ENCODE measurements around the gene NMBR. TPM values are rescaled to one million over a fixed set of nuclear protein-coding genes. Genes with fewer than 3 reads are reported as not detected.
"Not testable (repeated sequence)": the region's sequence is repeated elsewhere in the genome, so short reads cannot be mapped to it uniquely, and the experiment has no call there.

The NMBR gene
- total RNA-seq, 4 donors from 2014 or later, result not detected

DNA sequence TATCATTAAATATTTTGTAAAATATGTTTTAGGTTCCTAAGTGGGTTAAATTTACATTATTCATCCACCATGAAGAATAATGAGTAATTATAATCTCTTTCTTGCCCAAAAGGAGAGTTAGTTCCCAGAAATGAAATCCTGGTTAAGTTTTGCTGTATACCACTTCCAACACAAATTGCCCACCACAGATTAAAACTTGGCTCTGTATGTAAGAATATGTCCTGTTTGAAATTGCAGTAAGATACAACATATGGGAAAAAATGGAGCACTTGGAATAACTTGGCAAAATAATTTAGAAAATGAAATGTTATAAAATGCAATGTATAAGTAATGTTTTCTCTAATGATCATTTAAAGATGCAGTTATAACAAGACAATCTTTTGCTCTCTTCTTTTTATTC is 78.5 kb downstream of the NMBR start:
- no peak for DNase-seq (ENCODE audit: low spot score in 2 of 2)
- intact Hi-C loops (cut with DNase I; ENCODE audit: low total_unique reads), result no loop called here
- TF ChIP-seq, protein P1, sequence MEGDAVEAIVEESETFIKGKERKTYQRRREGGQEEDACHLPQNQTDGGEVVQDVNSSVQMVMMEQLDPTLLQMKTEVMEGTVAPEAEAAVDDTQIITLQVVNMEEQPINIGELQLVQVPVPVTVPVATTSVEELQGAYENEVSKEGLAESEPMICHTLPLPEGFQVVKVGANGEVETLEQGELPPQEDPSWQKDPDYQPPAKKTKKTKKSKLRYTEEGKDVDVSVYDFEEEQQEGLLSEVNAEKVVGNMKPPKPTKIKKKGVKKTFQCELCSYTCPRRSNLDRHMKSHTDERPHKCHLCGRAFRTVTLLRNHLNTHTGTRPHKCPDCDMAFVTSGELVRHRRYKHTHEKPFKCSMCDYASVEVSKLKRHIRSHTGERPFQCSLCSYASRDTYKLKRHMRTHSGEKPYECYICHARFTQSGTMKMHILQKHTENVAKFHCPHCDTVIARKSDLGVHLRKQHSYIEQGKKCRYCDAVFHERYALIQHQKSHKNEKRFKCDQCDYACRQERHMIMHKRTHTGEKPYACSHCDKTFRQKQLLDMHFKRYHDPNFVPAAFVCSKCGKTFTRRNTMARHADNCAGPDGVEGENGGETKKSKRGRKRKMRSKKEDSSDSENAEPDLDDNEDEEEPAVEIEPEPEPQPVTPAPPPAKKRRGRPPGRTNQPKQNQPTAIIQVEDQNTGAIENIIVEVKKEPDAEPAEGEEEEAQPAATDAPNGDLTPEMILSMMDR (IDR thresholded peaks at IDR 0.05), result no peak
- TF ChIP-seq POLR2A (IDR thresholded peaks at IDR 0.05), result no peak
- no peak overlapping the region for H3K4me3 ChIP-seq (ENCODE audit: low read depth, poor library complexity, severe bottlenecking)

DNA sequence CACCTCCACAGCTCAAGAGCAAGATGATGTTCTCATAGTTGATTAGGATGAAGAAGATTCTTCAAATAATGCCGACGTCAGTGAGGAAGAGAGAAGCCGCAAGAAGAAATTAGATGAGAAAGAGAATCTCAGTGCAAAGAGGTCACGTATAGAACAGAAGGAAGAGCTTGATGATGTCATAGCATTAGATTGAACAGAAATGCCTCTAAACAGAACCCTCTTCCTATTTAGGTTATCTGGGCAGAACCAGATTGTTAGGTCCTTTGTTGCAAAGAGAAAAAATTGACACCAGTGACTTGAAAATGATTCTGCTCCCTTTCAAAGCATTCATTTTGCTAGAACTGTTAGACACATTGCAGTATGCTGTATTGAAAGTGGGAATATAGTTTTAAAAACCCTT is 84.1 kb downstream of the NMBR start:
- WGBS, 2 donors, result 82 to 85% methylated on average over 4 of the region's 4 CpGs
- intact Hi-C loops (cut with DNase I; ENCODE audit: low total_unique reads); DNase-seq (ENCODE audit: low spot score in 2 of 2); H3K4me3 ChIP-seq (ENCODE audit: low read depth, poor library complexity, severe bottlenecking): not testable (repeated sequence)

DNA sequence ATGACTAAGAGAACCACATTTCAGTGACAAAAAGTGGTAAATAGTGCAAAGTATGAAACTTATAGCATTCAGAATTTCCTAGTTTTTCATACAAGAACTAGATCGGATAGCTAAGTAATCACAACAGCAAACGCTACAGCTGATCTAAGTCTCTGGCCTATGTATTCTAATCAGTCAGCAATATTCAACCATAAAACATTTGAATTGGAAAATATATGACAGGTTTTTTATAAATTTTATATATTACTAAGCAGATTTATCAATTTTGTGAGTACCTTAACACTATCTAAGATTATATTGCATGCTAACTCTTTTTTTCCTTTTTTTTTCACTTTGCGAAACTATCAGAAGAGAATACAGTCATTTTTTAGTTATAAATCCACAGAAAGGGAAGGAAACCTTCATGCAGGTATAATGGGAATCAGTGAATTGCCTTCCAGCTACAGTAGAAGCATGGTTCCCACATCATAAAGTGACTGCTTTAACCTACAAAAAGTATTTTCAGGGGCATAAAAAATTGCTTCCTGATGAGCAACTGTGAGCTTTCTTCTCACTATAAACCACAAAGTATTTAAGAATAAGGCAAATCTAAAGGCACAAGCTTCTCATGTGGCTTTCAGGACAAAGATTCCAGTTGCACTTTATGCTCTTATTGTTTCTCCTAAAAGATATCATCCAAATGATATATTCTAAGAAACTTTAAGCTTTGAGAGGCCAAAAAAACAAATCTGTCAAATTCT is 88.2 kb downstream of the NMBR start:
- 75 to 76% methylated on average over 3 of the region's 3 CpGs for WGBS, 2 donors
- no peak overlapping the region for H3K4me3 ChIP-seq (ENCODE audit: low read depth, poor library complexity, severe bottlenecking)
- intact Hi-C loops (cut with DNase I; ENCODE audit: low total_unique reads), result no loop called here
- DNase-seq (ENCODE audit: low spot score in 2 of 2), result no peak
- TF ChIP-seq, protein P1 (IDR thresholded peaks at IDR 0.05), result no peak
- TF ChIP-seq POLR2A (IDR thresholded peaks at IDR 0.05), result no peak

DNA sequence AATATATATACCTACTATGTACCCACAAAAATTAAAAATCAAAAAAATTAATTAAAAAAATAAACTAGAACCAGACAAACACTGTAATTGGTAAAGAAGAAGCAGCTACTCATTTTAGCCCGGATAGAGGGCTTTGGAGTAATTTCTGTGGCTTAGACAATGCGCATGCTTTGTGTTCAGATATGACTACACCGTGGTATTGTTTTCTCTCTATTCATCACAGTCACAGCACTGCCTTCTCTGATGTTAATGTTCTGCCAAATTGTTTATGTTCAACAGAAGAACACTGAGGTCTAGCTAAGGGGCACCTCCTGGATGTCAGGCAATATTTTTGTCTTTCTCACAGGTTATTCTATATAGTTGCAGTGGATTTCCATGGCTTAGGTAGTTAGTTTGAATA is 91.7 kb downstream of the NMBR start:
- no peak overlapping the region for H3K4me3 ChIP-seq (ENCODE audit: low read depth, poor library complexity, severe bottlenecking)
- DNase-seq (ENCODE audit: low spot score in 2 of 2), result no peak
- TF ChIP-seq, protein P1 (IDR thresholded peaks at IDR 0.05), result no peak
- no peak for TF ChIP-seq POLR2A (IDR thresholded peaks at IDR 0.05)
- intact Hi-C loops (cut with DNase I; ENCODE audit: low total_unique reads), result no loop called here
- 84 to 86% methylated on average over 3 of the region's 3 CpGs for WGBS, 2 donors

DNA sequence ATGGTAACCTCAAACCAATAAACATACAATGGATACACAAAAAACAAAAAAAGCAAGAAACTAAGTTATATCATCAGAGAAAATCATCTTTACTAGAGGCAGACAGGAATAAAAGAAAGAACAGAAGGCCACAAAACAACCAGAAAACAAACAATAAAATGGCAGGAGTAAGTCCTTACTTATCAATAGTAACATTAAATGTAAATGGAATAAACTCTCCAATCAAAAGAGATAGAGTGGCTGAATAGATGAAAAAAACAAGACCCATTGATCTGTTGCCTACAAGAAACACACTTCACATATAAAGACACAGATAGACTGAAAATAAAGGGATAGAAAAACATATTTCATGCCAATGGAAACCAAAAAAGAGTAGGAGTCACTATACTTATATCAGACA is 95.5 kb downstream of the NMBR start:
- intact Hi-C loops (cut with DNase I; ENCODE audit: low total_unique reads), result no loop called here
- TF ChIP-seq, protein P1 (IDR thresholded peaks at IDR 0.05), result no peak
- no peak for TF ChIP-seq POLR2A (IDR thresholded peaks at IDR 0.05)
- no peak for DNase-seq (ENCODE audit: low spot score in 2 of 2)
- H3K4me3 ChIP-seq (ENCODE audit: low read depth, poor library complexity, severe bottlenecking), result no peak overlapping the region

DNA sequence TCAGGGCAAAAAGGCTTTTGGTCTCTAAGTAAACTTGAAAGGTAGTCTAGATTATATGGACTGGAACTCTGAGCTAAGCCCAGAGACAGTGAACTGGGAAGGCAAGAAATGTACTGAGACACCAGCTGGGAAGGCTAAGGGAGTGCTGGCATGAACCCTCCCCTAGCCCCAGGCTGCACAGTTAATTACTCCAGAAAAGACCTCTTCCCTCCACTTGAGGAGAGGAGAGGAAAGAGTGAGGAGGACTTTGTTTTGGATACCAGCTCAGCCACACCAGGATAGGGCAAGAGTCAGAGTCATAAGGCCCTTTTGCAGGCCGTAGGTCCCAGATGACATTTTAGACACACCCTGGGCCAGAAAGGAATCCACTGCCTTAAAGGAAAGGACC is 98.3 kb downstream of the NMBR start:
- H3K4me3 ChIP-seq (ENCODE audit: low read depth, poor library complexity, severe bottlenecking), result no peak overlapping the region
- intact Hi-C loops (cut with DNase I; ENCODE audit: low total_unique reads), result no loop called here
- 91 to 92% methylated on average over 1 of the region's 1 CpG for WGBS, 2 donors
- TF ChIP-seq, protein P1 (IDR thresholded peaks at IDR 0.05), result no peak
- no peak for TF ChIP-seq POLR2A (IDR thresholded peaks at IDR 0.05)
- DNase-seq (ENCODE audit: low spot score in 2 of 2), result no peak
